GM19025 (cell line): ENCODE measurements around the gene SFXN5.
A peak's percentile ranks its signal among the peaks of the same experiment; 100 is the strongest.

Source experiments
- ATAC-seq: cut with Tn5 transposase; IDR thresholded peaks from one replicate; pipeline ENCODE4 v1.9.1; 2021; ENCODE audit warnings: mild to moderate bottlenecking, low read depth, moderate library complexity; ENCODE audit not compliant: unreplicated experiment

SFXN5 gene

DNA sequence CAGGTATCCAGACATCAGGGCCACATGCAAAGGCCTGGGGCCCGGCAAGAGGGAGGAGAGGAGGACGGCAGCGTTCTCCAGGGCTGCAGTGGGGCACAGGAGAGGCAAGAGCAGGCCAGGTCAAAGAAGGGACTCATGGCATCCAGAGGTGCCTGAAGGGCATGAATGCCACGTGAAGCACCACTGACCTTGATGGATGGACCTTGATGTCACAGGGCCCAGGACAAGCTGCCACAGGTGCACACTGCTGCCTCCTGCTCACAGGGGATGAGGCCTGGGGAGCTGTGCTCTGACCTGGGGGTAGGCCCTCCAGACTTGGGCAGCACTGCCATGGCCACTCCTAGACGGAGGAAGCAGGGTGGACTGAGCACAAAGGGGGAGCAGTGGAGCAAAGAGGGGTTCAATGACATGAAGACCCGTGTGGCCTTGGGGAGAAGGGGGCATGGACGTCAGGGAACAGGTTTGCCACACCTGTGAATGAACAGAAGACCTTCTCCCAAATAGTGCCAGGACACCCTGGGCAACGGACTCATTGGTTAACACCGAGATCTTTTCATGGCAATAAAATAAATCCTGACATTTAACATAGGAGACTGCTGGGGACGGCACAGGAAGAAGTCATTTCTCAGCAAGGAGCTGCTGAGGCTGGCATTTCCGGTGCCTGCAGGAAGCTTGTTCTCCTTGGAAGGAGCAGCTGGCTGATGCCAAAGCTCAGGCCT is 88.6 kb downstream of the SFXN5 start:
- no peak for ATAC-seq

DNA sequence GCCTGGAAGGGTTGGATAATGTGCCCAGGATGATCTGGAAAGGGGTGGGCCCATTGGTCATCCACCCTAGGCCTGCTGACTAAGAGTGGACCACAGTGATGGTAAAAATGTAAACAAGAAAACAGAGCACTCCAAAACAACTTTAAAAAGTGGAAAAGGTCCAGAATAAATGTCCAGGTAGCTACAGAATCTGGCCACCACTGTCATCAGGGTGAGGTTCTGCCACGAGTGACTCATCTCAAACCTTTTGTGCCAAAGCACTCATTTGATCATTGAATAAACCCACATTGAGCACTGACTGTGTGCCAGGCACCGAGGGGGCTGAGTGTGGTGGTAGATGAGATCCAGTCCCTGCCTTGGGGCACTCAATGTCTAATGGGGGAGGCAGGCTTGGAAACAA is 89.3 kb downstream of the SFXN5 start:
- ATAC-seq, result no peak

DNA sequence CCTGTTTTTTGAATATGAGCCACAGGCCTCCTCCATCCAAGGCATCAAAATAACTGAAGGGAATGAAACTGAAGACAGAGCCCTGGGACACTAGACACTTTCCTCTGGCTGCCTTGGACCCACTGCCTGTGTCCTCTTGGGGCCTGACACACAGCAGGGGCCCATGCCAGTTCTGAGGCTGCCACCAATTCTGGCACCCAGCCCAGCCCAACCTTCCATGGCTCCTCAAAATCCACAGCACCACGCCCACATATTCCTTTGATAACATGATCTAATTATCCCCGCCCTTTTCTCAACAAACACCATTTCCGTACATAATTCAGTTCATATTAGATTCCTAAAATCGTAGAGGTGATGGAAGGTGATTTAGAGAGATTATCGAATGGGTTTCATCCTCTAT is 90.0 kb downstream of the SFXN5 start:
- ATAC-seq, result no peak

DNA sequence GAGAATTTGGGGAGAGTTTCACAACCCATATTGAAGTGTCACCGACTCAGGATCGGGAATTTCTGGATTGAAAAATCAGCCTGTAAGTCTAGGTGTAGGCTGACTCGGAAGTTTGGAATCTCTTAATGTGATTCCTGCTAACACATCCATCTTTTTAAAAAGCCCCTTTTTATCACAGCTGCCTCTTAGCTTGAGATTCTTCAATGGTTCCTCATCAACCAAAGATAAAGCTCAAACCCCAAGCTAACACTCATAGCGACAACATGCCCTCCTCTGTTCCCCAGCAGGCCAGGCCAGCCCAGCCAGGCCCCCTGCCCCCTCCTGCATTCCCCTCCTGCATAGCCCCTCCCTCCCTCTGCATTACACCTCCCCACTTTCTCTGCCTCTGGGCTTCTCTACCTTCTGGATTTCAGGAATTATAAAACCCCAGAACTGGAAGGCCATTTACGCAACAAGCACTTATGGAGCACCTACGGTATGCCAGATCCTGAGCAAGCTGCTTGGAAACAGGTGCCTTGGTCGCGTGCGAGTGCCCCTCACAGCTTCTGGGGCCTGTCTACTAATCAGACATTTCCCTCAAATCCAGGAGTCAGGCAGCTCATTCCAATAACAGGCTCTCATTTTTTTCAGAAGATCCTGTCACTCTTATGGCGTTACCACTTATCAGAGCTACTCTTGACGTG is 90.8 kb downstream of the SFXN5 start:
- no peak for ATAC-seq

DNA sequence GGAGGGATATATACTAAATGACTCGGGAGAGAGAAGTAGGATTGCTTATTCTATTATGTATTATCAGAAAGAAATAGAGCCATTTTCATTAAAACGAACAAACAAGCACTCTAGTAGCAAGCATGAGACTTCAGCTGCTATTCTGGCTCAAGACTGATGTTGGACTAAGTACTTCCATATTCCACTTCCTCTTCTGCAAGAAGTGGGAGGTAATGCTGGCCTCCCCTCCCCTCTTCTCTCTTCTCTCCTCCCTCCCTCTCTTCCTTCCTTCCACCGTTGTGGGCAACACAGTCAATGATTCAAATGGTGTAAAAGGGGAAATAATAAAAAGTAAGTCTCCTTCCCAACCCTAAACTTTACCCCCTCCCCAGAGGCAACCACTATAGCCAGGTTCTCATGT is 91.6 kb downstream of the SFXN5 start:
- no peak for ATAC-seq

DNA sequence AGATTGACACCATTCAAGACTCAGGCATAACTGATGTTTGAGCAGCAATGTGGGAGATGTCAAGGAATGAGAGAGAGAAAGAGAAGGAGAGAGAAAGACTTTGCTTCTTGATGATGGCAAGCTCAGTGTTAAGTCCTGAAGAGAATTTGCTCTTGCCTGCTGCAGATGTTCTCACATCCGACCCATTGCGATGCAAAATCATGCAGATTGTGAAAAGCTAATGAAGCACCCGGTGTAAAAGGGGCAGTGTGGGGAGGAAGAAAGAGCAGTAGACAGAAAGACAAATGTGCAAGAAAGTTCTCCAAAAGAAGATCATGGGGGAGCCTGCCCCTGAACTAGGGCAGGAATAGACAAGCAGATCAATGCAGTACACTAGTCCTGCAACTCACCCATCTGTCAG is 96.5 kb downstream of the SFXN5 start:
- ATAC-seq, result no peak

DNA sequence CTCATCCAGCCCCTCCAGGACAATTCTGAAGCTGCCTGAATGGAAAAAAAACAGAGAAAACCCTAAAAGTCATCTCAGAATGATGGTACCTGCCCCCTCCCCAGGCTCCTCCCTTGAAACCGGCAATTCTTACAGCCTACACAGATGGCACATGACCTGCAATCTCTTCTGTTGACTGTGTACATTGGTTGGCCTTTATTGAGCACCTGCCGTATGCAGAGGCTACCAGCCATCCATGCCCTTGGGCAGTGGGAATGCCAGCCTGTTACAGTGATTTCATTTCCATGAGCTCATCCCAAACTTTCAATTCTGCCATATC is 97.1 kb downstream of the SFXN5 start:
- no peak for ATAC-seq

DNA sequence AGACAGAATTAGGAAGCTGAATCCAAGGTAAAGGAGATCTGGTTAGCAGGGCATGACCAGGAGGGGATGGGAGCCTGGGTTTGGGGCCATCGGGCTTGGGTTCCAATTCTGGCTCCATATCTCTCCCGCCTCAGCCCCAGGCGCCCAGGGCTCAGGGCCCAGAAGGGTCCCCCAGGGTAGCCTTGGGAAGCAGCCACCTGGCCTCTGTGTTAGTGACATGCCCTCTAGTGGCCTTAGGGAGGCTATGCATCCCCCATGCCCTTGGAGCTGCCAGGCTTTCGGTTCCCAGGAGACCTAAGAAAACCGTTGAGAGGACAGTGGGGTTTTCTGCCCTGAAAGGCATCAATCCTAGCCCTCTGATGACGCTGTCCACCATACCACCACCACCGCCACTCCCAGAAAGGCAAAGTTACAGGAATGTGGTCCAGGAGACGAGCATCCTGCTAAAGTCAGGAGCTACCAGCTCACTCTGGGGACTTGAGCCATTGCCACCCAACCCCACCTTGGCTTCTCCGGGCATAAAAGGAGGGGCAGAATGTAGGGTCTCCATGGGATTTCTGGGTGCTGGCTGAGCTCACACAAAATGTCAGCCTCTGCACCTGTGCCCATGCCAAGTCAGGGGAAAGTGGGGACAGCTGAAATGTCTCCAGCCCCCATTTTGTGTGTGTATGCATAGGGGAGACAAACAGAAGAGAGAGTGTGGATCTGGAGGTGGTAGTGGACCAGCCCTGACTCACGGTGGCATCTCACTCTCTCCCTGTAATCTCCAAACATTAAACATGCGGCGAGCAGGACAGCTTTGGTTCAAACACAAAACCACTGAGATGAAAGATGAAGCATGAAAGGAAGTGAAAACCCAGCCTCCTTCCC is 97.7 kb downstream of the SFXN5 start:
- ATAC-seq, result peak; percentile 74

DNA sequence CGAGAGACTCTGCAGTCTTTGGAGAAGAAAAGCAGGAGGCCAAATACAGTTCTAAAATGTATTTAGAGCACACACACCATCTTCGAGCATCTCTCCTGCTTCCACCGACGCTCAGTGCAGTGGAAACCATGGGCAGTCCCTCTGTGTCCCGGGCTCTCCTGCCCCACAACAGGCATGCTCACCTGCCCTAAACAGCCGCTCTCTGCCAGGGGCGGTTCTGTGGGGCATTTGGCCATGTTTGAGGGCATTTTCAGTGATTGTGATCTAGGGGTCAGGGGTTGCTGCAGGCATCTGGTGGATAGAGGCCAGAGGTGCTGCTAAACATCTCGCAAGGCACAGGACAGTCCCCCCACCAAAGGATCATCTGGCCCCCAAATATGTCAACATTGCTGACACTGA is 98.4 kb downstream of the SFXN5 start:
- ATAC-seq, result no peak

DNA sequence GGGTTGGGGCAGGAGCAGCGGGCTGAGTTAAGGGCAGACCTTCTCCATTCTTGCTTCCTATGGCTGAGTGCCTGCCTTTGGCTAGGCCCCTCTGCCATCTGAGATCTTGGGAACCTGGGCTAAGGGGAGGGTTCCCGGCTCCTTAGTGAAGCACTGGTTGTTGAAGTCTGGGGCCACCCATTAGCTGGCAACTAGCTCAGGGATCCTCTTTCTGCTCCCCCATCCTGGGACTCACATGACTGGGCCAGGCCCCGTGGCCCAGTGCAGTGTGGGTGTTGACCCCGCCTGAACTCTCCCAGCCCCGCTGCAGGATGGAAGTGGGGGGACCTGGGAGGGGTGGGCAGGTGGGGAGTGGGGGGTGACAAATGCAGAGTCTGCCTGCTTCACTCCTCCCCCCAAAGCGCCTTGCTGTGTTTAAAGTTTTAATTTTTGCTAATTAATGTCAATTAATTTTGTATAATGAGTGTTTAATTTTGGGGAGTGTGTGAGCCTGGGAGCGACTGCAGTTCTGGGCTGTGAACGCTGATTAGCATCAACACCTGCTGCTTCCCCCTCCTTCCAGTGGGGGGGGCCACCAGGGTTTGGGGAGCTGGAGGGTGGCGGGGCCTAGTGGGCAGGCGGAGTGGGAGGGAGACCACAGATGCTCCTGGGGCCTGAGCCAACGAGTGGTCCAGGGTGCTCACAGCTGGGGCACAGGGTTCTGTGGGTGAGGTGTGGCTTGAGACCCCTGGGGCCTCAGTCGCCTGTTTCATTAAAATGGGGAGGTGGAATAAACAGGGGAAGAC is 99.0 kb downstream of the SFXN5 start:
- ATAC-seq, result no peak

DNA sequence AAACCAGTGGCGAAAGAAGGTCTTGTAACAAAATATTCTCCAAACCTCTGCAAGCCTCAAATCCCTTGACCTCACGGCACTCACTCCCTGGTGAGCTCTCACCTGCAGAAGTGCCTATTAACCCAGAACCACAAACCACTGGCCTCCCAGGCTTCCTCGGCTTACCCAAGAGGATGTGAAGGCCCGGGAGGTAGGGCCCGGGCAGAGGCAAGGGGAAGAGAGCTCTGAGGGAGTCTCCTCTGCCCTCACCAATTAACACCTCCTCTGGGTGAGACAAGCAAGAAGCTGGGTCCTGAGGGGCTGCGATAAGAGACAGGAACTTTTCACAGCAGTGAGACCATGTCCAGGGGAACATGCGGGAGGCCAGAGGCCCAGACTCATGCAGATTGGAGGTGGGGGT is 100.5 kb downstream of the SFXN5 start:
- no peak for ATAC-seq

DNA sequence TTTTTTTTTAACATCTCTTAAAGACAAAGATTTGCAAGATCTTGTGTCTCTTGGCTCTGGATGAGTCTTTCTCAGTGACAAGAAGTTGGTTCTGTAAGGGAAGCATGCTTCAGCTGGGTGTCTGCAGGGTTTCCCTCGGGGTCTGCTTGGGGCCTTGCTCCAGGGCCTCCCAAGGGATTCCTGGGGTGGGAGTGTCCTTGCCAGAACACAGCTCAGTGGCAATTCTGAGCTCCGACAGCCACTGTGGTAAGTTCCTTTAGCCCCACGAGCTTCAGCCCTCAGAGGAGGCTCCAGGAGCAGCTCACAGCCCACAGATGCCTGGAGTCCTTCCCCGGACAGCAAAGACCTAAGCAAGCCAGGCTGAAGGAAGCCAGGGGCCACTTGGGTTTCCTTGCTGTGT is 101.8 kb downstream of the SFXN5 start:
- no peak for ATAC-seq

DNA sequence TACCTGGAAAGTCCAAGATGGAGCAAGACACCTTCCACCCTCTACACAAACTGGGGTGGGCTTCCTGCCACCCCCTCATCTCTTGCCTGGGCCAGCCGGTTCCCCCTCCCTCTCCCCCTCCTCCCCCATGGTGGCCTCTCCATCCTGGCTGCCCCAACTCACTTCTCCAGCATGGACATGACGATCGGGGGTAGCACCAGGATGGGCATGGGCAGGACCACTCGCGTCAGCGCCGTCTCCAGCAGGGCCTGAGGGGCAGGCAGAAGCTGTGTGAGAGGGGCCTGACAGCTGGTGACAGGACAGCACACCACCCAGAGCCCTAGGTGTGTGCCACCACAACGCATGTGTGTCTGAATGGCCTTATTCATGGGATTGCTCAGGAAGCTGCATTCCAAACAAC is 103.2 kb downstream of the SFXN5 start:
- ATAC-seq, result no peak

DNA sequence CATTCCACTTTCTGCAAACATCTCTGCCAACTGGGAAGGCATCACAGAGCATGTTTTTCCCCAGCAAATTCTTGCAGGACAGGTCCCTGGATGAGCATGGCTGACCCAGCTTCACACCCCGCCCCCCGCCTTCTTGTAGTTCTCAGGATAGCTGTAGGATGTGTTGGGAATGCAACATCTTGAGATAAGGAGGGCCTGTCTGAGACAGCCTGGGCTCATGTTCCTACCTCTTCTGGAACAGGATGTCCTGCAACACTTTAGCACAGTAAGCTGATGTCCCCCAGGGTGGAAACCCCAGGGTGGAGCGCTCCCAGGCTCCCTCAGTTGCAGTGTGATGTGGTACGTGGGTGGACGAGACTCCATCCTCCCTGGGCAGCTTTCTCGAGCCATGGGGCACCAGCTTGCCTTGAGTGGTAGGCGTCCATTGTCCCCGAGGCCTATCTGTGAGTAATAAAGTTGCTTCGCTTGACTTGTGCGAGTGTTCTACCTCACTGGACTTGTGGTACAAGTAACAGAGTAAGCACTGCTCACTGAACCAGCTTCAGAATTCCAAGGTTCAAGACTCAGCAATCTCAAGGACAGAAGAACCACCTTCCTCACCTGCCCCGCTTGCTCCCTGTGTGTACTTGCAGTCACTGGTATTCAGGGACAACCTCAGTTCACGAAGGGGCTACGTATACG is 105.6 kb downstream of the SFXN5 start:
- no peak for ATAC-seq

DNA sequence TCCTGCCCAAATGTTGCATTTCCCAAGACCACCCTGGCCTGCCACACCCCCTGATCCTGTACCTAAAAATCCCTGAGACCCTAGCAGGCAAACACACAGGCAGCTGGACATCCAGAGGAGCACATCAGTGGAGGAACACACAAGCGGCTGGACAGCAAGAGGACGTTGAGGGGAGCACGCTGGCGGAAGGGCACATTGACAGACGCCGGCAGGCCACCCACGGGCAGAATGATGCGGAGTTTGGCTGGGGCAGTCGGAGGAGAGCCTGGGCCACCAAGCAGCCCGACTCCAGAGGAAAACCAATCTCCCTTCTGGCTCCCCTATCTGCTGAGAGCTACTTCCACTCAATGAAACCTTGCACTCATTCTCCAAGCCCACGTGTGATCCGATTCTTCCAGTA is 106.5 kb downstream of the SFXN5 start:
- no peak for ATAC-seq

DNA sequence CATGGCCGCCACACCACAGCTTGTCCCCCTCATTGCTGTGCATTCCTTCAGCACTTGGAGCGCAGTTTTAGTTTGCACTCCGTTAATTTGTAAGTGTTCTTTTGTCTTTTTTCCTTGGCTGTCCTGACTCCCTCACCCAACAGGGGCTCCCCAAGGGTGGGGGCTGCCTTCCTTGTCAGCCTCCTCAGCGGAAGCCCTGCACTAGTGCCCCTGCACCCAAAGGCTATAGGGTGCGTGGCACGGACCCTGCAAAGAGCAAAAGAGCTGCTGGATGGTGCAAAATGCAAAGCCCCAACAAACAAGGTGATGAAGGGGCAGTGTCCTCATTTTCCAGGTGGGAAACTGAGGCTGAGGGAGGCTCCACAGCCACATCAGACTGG is 107.4 kb downstream of the SFXN5 start:
- no peak for ATAC-seq

DNA sequence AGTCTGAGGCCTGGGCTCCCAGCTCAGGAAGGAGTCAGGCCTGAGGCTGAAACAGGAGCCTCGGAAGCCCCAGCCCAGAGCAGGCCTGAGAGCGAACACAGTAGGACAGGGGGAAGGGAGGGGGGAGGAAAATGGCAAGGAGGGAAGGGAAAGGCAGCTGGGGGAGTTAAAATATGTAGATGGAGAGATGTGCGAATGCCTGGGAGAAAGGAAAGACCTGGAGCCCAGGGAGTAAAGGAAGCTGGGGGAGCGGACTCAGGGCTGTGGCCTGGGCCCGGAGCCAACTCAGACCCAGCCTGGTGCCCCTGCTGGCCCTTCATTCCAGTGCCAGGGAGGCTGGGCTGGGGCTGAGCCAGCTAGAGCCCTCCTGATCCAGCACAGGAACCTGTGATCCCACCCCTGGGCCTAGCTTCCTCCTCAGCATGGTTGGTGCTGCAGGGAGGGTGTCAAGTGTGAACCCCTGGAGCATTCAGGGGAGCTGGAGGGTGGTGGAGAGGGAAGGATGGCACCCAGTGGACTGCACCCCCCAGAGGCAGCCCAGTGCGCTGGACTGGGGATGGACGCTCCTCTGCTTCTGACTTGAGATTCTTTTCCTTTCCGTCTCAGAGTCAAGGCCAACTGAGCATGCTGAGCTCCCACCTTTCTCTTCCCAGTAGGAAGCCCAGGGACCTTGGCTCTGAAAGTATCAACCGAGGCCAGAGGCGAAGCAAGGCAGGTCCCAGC is 107.9 kb downstream of the SFXN5 start:
- no peak for ATAC-seq

DNA sequence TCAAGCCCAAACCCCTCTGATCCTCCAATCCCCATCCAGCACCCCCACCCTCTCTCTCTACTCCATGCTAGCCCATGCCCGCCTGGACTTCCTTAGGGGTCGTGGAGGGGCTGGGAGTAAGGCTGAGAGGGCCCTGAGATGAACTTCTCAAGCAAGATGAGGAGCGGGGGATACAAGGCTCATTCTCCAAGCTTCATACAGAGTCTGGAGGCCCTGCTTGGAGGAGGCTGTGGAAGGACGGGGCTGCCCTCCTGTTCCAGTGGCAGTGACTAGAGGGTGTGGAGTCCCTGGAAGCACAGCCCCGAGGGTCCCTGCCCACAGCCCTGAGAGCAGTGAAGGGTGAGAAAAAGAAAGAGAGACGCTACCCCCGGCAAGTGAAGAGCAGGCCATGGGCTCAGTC is 108.6 kb downstream of the SFXN5 start:
- ATAC-seq, result no peak

DNA sequence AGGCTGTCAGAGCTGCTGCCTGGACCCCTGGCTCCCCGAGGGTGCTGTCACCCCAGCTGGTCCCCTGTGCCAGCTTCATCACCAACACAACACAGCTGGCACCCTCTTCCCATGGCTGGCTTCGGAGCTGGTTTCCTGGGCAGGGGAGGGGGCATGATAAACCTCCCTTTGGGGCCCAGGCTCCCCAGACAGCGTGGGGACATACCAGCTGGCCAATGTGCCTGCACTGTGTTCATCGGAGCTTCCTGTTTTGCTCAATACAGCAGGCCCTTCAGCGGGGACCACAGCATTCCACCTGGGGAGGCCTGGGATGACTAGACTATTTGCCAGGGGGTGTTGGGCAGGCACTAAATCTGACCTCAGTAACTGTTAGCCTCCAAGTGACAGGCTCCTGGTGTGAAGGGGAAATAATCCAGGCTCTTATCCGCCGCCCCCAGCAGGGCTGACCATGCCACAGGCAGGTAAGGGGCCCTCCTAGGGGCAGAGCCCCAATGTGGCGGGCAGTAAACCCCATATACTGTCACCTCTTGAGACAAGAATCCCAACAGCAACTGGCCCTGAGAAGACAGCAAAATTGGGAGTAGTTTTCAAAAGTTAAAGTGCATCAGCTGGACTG is 109.6 kb downstream of the SFXN5 start:
- no peak for ATAC-seq
